Transverse colon (tissue), 4 donors: ENCODE measurements around the gene CYP46A1. TPM values are rescaled to one million over a fixed set of nuclear protein-coding genes. Genes with fewer than 3 reads are reported as not detected.

Source experiments
- DNase-seq: peaks from one replicate; pipeline ENCODE4 v3.0.0-alpha.2; 2019
- H3K27ac ChIP-seq, 4 donors: fragments of 200-600 bp; sonication (generic); 2 replicates each; pipeline ENCODE4 v1.5.1; 2016 to 2018; ENCODE audit warnings: inconsistent platforms in 4 of 4
- H3K27me3 ChIP-seq: fragments of 200-600 bp; sonication (generic); 2 replicates; pipeline ENCODE4 v1.5.1; 2017; ENCODE audit warnings: inconsistent platforms
- H3K36me3 ChIP-seq, 4 donors: fragments of 200-600 bp; sonication (generic); 2 replicates each; pipeline ENCODE4 v1.5.1; 2017 to 2019; ENCODE audit warnings: inconsistent platforms in 4 of 4
- H3K4me1 ChIP-seq, 4 donors: fragments of 200-600 bp; sonication (generic); 2 replicates each; pipeline ENCODE4 v1.5.1; 2017 to 2020; ENCODE audit warnings: inconsistent platforms in 4 of 4
- H3K4me3 ChIP-seq, 4 donors: fragments of 200-600 bp; sonication (generic); 1 replicate in 1 of 4; 2 replicates in 3 of 4; pipeline versions ENCODE4 v1.5.1 to v1.6.1; 2017 to 2019; ENCODE audit warnings: inconsistent platforms in 4 of 4
- H3K9me3 ChIP-seq, 2 donors: fragments of 200-600 bp; sonication (generic); 2 replicates each; pipeline ENCODE4 v1.5.1; 2017 to 2019; ENCODE audit warnings: inconsistent platforms in 2 of 2
- EP300 ChIP-seq: sonication (generic); formaldehyde crosslinking; IDR thresholded peaks from one replicate; pipeline ENCODE4 v1.6.1; 2017; ENCODE audit warnings: antibody characterized with exemption, low read depth
- POLR2A ChIP-seq: fragments of 450-650 bp; IDR thresholded peaks from one replicate; pipeline ENCODE4 v1.6.1; 2016; ENCODE audit warnings: antibody characterized with exemption, mild to moderate bottlenecking, moderate library complexity
- POLR2AphosphoS5 ChIP-seq, 3 donors: sonication (generic); formaldehyde crosslinking; IDR thresholded peaks; one replicate each; pipeline ENCODE4 v1.6.1; 2016; ENCODE audit warnings: antibody characterized with exemption in 3 of 3
- WGBS, 2 donors: methylation state at CpG; one replicate each; pipeline ENCODE4 v1.1.5; 2018; ENCODE audit warnings: low coverage in 1 of 2; 5-methylcytosine and 5-hydroxymethylcytosine counted together
- in situ Hi-C, 4 donors: fragments of 200-750 bp; cut with MboI; loops; one replicate each; pipeline versions ENCODE4 v1.15.0 to v1.15.1; 2017; ENCODE audit warnings: low sequenced_read_pairs in 3 of 4, low pct_ligation_motif_present in 1 of 4, low pct_unique_long_range_greater_than_20kb in 1 of 4
- intact Hi-C: fragments of 100-400 bp; cut with DNase I; formaldehyde crosslinking; loops from one replicate; pipeline ENCODE4 v1.15.1; 2023; ENCODE audit warnings: low total_unique reads
- total RNA-seq, 4 donors: library from RNA; depleted of rRNA; stranded (reverse); fragments of >200 nt; gene quantifications; one replicate each; pipeline ENCODE4 v1.1.0, GENCODE V29; 2016
- TF ChIP-seq, protein P1 (sequence below), 5 experiments: fragments of 200-600 bp in 3 of 5; fragments of 450-650 bp in 2 of 5; sonication (generic) in 3 of 5; IDR thresholded peaks; 1 replicate in 2 of 5; 2 replicates in 3 of 5; pipeline ENCODE4 v1.5.1; 2016 to 2017; ENCODE audit warnings: antibody characterized with exemption in 5 of 5, inconsistent platforms in 3 of 5, mild to moderate bottlenecking in 2 of 5, moderate library complexity in 1 of 5

Gene CYP46A1
- total RNA-seq, 4 donors from 2014 or later = 0.27 to 0.75 (median 0.52) TPM

DNA sequence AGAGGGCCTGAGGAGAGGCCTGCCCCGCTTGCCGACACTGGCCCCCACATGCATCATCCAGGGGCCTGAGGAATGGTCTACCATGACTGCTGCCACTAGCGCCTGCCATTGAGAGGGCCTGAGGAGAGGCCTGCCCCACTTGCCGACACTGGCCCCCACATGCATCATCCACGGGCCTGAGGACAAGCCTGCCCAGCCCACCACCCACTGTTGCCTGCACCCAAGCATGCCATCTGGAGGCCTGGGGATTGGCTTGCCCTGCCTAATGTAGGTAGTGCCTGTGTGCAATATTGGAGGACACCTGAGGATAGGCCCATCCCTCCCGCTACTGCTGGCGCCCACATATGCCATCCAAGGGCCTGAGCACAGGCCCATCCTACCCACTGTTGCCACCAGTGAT lies 24.4 kb downstream of the CYP46A1 start:
- no peak for TF ChIP-seq POLR2AphosphoS5 (IDR thresholded peaks at IDR 0.05)
- no peak for TF ChIP-seq EP300
- TF ChIP-seq, protein P1, sequence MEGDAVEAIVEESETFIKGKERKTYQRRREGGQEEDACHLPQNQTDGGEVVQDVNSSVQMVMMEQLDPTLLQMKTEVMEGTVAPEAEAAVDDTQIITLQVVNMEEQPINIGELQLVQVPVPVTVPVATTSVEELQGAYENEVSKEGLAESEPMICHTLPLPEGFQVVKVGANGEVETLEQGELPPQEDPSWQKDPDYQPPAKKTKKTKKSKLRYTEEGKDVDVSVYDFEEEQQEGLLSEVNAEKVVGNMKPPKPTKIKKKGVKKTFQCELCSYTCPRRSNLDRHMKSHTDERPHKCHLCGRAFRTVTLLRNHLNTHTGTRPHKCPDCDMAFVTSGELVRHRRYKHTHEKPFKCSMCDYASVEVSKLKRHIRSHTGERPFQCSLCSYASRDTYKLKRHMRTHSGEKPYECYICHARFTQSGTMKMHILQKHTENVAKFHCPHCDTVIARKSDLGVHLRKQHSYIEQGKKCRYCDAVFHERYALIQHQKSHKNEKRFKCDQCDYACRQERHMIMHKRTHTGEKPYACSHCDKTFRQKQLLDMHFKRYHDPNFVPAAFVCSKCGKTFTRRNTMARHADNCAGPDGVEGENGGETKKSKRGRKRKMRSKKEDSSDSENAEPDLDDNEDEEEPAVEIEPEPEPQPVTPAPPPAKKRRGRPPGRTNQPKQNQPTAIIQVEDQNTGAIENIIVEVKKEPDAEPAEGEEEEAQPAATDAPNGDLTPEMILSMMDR (IDR thresholded peaks at IDR 0.05) = no peak
- TF ChIP-seq POLR2A = no peak
- WGBS, 2 donors = 79% methylated on average over 7 of the region's 7 CpGs; no CpG with 5 or more reads in 1 of the 2 donors
- H3K27ac ChIP-seq = no peak overlapping the region
- peaks cover 5% of the 10 kb centered on the region for H3K27me3 ChIP-seq
- intact Hi-C loops = no loop called here
- in situ Hi-C loops = no loop called here
- H3K36me3 ChIP-seq = no peaks in the 10 kb centered on the region
- H3K4me3 ChIP-seq = no peak overlapping the region
- no peak for DNase-seq
- peaks cover 3% of the 10 kb centered on the region in 2 donors for H3K9me3 ChIP-seq
- no peaks in the 10 kb centered on the region for H3K4me1 ChIP-seq

DNA sequence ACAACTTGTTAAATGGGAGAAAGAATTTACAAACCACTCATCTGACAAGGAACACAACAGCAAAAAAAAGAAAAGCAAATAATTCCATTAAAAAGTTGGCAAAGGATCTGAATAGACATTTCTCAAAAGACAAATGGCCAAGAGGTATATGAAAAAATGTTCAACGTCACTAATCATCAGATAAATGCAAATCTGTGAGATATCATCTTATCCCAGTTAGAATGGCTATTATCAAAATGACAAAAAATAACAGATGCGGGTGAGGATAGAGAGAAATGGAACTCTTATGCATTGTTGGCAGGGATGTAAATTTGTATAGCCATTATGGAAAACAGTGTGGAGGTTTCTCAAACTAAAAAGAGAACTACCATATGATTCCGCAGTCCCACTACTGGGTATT lies 29.9 kb downstream of the CYP46A1 start:
- WGBS, 2 donors = 82 to 94% methylated on average over 3 of the region's 3 CpGs
- H3K27ac ChIP-seq = no peak overlapping the region
- no peak for DNase-seq
- H3K4me1 ChIP-seq = no peaks in the 10 kb centered on the region
- intact Hi-C loops = no loop called here
- H3K27me3 ChIP-seq = peaks cover 5% of the 10 kb centered on the region
- no peak overlapping the region for H3K4me3 ChIP-seq
- no peaks in the 10 kb centered on the region for H3K9me3 ChIP-seq
- TF ChIP-seq, protein P1 (IDR thresholded peaks at IDR 0.05) = no peak
- in situ Hi-C loops = no loop called here
- H3K36me3 ChIP-seq = no peaks in the 10 kb centered on the region

DNA sequence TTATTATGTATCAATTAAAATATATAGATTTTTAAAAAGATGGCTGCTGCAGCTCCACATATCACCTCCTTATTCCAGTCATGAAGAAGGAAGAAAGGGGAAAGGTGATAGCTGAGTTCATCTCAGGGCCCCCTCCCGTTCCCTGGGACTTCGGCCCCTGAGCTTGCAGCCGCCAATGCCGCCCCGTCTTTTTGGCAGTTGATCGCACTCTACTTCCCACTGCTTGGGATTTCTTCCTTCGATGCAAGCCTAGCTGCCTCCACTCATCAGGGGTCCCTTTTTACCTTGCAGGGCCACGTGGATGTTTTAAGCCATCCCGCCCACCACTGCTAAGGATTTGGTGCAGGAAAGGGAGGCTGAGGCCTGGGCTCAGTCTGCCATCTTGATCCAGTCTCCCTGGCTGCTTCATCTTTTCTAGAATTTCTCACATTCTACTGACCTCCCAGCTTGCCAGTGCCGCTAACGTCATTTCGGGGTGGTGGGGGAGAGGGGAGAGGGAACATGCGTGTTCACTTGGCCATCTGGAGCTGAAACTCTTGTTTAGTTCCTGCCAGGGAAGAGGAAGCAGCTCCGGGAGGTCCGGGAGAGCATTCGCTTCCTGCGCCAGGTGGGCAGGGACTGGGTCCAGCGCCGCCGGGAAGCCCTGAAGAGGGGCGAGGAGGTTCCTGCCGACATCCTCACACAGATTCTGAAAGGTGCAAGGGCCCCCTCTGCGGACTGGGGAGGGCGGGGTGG lies 31.3 kb downstream of the CYP46A1 start:
- TF ChIP-seq EP300 (no peak), POLR2A (no peak), POLR2AphosphoS5 (IDR thresholded peaks at IDR 0.05) (no peak)
- TF ChIP-seq, protein P1 (IDR thresholded peaks at IDR 0.05) = no peak
- H3K27ac ChIP-seq = no peak overlapping the region
- no peak overlapping the region for H3K4me3 ChIP-seq
- in situ Hi-C loops = no loop called here
- 63 to 78% methylated on average over 7 to 24 of the region's 24 CpGs for WGBS, 2 donors
- intact Hi-C loops = no loop called here
- no peak for DNase-seq
- H3K4me1 ChIP-seq = no peaks in the 10 kb centered on the region
- H3K9me3 ChIP-seq = no peaks in the 10 kb centered on the region
- H3K36me3 ChIP-seq = no peaks in the 10 kb centered on the region
- H3K27me3 ChIP-seq = peaks cover 5% of the 10 kb centered on the region

DNA sequence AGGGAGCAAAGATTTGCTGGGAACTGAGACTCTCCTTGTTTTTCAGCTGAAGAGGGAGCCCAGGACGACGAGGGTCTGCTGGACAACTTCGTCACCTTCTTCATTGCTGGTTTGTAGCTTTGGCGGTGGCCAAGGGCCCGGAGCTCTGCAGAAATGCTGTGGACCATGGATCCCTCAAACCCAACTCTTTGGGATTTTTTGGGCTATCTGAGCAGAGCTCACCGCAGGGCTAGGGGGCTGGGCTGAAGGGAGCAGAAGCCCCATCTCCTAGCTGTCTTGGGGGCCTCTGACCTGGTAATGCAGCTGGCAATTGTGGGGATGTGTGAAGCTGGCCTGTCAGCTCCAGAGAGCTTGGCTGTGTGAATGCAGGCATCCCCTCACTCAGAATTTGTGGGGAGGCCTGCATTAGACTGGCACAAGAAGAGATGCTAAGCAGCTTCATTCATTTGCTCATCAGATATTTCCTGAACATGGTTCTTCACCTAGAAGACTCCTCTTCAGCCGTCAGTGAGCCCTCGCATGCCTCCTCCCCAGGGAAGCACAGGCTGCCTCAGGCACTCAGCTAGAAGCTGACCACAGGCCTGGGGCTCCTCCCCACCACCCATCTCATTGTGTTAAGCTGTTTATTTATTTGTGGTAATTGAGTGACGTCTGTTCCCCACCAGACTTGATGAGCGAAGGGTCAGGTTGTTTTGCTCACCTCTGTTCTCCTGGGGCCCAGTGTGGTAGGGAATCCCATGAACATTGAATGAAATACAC lies 32.2 kb downstream of the CYP46A1 start:
- in situ Hi-C loops = no loop called here
- no peaks in the 10 kb centered on the region for H3K4me1 ChIP-seq
- H3K27ac ChIP-seq = no peak overlapping the region
- no peak for DNase-seq
- H3K27me3 ChIP-seq = peaks cover 2% of the 10 kb centered on the region
- no peak overlapping the region for H3K4me3 ChIP-seq
- WGBS, 2 donors = 78 to 80% methylated on average over 1 to 10 of the region's 10 CpGs
- TF ChIP-seq POLR2AphosphoS5 (IDR thresholded peaks at IDR 0.05) (no peak), POLR2A (no peak), EP300 (no peak)
- TF ChIP-seq, protein P1 (IDR thresholded peaks at IDR 0.05) = no peak
- intact Hi-C loops = no loop called here
- no peaks in the 10 kb centered on the region for H3K36me3 ChIP-seq
- no peaks in the 10 kb centered on the region for H3K9me3 ChIP-seq
